Bronchial epithelial cell (primary cell): Measurements from ENCODE around the gene IL12RB2. TPM values are rescaled to one million over a fixed set of nuclear protein-coding genes. Genes with fewer than 3 reads are reported as not detected.
"Not testable (repeated sequence)": the region's sequence is repeated elsewhere in the genome, so short reads cannot be mapped to it uniquely, and the experiment has no call there.

ENCODE experiments used
- DNase-seq: peaks from one replicate; pipeline ENCODE4 v3.0.0-alpha.2; 2010; ENCODE audit warnings: low read depth
- FAIRE-seq: peaks from 2 replicates; lab custom pipeline; 2011; peaks lifted over from hg19 to GRCh38; lab: Jason Lieb, UNC
- H3K27me3 ChIP-seq: 2 replicates; pipeline ENCODE4 v1.5.1; 2011; ENCODE audit warnings: low read length; ENCODE audit not compliant: control insufficient read depth, insufficient read depth
- H3K36me3 ChIP-seq: 2 replicates; pipeline ENCODE4 v1.5.1; 2011; ENCODE audit warnings: low read length; ENCODE audit not compliant: control insufficient read depth, insufficient read depth
- H3K4me3 ChIP-seq: 2 replicates; pipeline ENCODE4 v1.5.1; 2011; ENCODE audit warnings: mild to moderate bottlenecking, low read depth, low read length, control low read depth
- total RNA-seq: library from RNA; depleted of rRNA; stranded (reverse); fragments of >200 nt; gene quantifications from 2 replicates; pipeline ENCODE4 v1.2.1, GENCODE V29; 2014
- TF ChIP-seq, protein P1 (sequence below): IDR thresholded peaks from 2 replicates; pipeline ENCODE4 v1.5.1; 2011; ENCODE audit warnings: mild to moderate bottlenecking, moderate library complexity, low read length, control low read depth, inconsistent platforms; ENCODE audit not compliant: insufficient read depth, severe bottlenecking

Gene IL12RB2
- total RNA-seq, 1 donor from 2014 or later, result 0.53 TPM

DNA sequence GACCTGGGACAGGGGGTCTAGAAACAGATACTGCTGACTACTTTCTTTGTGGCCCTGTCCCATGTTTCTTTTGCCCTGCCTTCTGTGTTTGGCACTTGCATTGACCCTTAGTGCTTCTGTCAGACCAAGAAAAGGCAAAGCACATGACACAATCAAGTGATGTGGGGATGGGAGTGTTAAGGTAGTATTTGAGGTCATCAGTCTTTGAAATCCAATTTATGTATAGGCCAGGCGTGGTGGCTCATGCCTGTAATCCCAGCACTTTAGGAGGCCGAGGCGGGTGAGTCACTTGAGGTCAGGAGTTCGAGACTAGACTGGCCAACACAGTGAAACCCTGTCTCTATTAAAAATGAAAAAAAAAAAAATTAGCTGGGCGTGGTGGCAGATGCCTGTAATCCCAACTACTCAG, 96.5 kb downstream of the IL12RB2 start:
- no peak for DNase-seq
- no peak for FAIRE-seq
- TF ChIP-seq, protein P1, sequence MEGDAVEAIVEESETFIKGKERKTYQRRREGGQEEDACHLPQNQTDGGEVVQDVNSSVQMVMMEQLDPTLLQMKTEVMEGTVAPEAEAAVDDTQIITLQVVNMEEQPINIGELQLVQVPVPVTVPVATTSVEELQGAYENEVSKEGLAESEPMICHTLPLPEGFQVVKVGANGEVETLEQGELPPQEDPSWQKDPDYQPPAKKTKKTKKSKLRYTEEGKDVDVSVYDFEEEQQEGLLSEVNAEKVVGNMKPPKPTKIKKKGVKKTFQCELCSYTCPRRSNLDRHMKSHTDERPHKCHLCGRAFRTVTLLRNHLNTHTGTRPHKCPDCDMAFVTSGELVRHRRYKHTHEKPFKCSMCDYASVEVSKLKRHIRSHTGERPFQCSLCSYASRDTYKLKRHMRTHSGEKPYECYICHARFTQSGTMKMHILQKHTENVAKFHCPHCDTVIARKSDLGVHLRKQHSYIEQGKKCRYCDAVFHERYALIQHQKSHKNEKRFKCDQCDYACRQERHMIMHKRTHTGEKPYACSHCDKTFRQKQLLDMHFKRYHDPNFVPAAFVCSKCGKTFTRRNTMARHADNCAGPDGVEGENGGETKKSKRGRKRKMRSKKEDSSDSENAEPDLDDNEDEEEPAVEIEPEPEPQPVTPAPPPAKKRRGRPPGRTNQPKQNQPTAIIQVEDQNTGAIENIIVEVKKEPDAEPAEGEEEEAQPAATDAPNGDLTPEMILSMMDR, result no peak

DNA sequence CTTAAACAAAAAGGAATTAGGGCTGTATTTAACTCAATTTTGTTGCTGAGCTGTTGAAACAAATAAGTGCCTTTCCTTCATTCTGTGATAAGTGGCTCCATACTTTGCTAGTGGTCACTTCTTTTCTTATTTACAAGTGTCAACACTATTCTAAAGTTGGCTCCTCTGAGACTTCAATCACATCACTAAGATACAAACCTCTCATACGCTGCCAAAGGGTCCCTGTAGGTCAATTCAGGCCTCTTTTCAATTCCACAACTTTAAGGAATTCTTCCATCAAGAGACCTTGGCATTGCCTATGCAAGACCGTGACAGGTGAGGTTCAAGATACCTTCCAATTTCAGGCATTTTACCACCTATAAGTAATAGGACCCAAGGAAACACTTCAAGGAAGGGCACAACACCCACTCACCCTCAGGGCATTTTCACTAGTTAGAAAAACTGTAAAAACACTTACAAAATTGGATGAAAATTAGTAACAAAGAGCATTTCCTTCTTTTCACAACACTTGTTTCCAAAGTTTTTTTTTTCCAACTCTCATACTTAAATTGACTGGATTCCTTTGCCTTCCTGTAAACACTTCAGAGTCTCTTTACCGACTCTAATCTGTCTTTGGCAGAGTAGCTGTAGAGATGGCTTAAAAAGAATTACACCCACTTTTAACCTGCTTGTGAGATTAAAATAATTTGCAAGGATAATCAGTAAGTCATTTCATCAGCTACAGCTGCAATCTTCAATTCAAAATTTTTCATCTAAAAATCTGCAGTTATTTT, 98.0 kb downstream of the IL12RB2 start:
- Histone ChIP-seq H3K36me3 (no peaks in the 10 kb centered on the region), H3K4me3 (no peak overlapping the region), H3K27me3 (no peaks in the 10 kb centered on the region)
- TF ChIP-seq, protein P1, result no peak
- DNase-seq (no peak), FAIRE-seq (no peak)

More for the DNA sequence above, 96.5 kb downstream of the IL12RB2 start:
- H3K36me3 ChIP-seq, result no peaks in the 10 kb centered on the region
- H3K27me3 ChIP-seq, result no peaks in the 10 kb centered on the region
- H3K4me3 ChIP-seq, result no peak overlapping the region

DNA sequence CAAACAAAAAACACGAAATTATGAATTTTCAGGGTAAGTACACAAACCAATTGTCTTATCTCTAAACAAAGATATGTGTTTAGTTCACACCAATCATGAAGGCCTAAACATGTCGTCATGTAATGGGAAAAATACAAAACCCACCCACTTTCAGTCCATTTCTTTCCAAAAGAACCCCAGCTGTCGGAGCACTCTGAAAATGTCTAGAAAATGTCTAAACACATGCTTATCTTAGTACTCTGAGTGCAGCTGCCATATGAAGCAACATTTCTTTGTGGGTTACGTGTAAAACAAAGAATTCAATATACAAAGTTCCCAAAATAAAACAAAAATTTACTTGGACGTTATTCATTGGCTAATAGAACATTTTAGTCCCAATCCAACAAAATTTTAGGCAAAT, 99.8 kb downstream of the IL12RB2 start:
- no peak for FAIRE-seq
- H3K27me3 ChIP-seq, result no peaks in the 10 kb centered on the region
- TF ChIP-seq, protein P1, result no peak
- DNase-seq, result no peak
- H3K4me3 ChIP-seq, result no peak overlapping the region
- H3K36me3 ChIP-seq, result no peaks in the 10 kb centered on the region

DNA sequence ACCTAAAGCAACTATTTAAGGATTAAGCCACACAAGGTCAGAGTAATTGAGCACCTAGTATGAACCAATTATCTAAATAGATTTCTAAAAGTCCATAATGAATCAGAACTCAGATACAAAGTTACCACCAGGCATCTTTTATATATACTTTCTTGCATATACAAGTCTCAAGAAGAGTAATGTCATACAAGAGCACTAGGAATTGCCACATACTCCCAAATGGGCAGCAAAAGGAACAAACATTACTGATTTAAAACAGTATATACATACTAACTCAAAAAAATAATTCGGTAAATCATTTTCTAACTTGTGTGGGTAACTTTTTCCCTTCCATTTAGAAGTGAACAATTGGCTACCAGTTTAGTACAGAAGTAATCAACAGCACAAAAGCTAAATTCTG, 100.5 kb downstream of the IL12RB2 start:
- TF ChIP-seq, protein P1, result no peak
- no peak for FAIRE-seq
- no peaks in the 10 kb centered on the region for H3K36me3 ChIP-seq

DNA sequence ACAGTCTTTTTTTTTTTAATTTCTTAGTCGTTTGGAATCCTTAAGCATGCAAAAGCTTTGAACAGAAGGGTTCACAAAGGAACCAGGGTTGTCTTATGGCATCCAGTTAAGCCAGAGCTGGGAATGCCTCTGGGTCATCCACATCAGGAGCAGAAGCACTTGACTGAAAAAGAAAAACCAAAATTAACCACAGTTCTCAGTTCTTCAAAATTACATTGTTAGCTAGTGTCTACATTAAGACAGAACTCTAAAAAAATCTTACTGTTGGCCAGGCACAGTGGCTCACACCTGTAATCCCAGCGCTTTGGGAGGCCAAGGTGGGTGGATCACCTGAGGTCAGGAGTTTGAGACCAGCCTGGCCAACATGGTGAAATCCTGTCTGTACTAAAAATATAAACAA, 105.4 kb downstream of the IL12RB2 start:
- not testable (repeated sequence) for FAIRE-seq, H3K4me3 ChIP-seq, H3K27me3 ChIP-seq, DNase-seq
- H3K36me3 ChIP-seq, result peaks cover 13% of the 10 kb centered on the region

More for the DNA sequence above, 100.5 kb downstream of the IL12RB2 start:
- H3K27me3 ChIP-seq, result no peaks in the 10 kb centered on the region
- no peak for DNase-seq
- H3K4me3 ChIP-seq, result no peak overlapping the region

DNA sequence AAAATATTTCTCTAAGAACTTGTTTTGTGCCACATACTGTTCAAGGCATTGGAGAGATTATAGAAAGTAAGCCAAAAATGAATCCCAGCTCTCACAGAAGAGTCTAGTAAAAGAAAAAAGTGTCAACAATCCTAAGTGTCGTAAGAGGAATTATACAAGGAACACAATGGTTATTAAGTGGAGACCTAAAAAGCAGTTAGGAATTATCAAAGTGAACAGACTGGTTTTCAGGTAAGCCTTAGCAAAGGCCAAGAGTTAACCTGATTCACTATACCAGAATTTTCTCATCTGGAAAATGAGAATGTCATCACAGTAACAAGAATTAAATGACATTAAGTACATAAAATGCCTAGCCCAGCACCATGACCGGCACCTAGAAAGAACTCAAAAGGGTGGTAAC, 106.9 kb downstream of the IL12RB2 start:
- H3K36me3 ChIP-seq, result peaks cover 15% of the 10 kb centered on the region
- FAIRE-seq (no peak), DNase-seq (no peak)
- TF ChIP-seq, protein P1, result no peak
- H3K27me3 ChIP-seq, result no peaks in the 10 kb centered on the region
- H3K4me3 ChIP-seq, result no peak overlapping the region
